Brain microvascular endothelial cell (primary cell): ENCODE results near the gene PCDHGA1.

Source experiments
- DNase-seq: peaks from one replicate; pipeline ENCODE4 v3.0.0-alpha.2; 2020
- H3K27ac ChIP-seq: fragments of 250-450 bp; sonication (Bioruptor Pico); 2 replicates; pipeline ENCODE4 v1.5.1; 2020; ENCODE audit warnings: mild to moderate bottlenecking, moderate library complexity
- H3K27me3 ChIP-seq: fragments of 250-450 bp; sonication (Bioruptor Pico); replicated peaks from 2 replicates; pipeline ENCODE4 v1.5.1; 2020; ENCODE audit warnings: mild to moderate bottlenecking
- H3K36me3 ChIP-seq: fragments of 250-450 bp; sonication (Bioruptor Pico); replicated peaks from 2 replicates; pipeline ENCODE4 v1.5.1; 2020; ENCODE audit warnings: mild to moderate bottlenecking
- H3K4me3 ChIP-seq: 2 replicates; pipeline ENCODE4 v1.5.1; 2011; ENCODE audit warnings: low read depth, mild to moderate bottlenecking, control low read depth, low read length, moderate library complexity
- CTCF ChIP-seq: IDR thresholded peaks from 2 replicates; pipeline ENCODE4 v1.5.1; 2011; ENCODE audit warnings: low read depth, mild to moderate bottlenecking, moderate library complexity, low read length, control low read depth, inconsistent platforms; ENCODE audit errors: missing control alignments
- in situ Hi-C: cut with HindIII; loops from 2 replicates; pipeline ENCODE4 v1.10.0; 2017; ENCODE audit warnings: low sequenced_read_pairs, low pct_ligation_motif_present

The PCDHGA1 gene

GRCh38 chr5:141527426-141527825 is 197.1 kb downstream of the PCDHGA1 start:
- Histone ChIP-seq H3K4me3 (no peak overlapping the region), H3K36me3 (peaks cover 33% of the 10 kb centered on the region), H3K27ac (no peak overlapping the region), H3K27me3 (no peaks in the 10 kb centered on the region)
- no peak for DNase-seq
- no peak for TF ChIP-seq CTCF
- in situ Hi-C loops = no loop called here

GRCh38 chr5:141528291-141528984 is 198.1 kb downstream of the PCDHGA1 start:
- Histone ChIP-seq H3K27ac (no peak overlapping the region), H3K36me3 (peaks cover 33% of the 10 kb centered on the region), H3K27me3 (no peaks in the 10 kb centered on the region), H3K4me3 (no peak overlapping the region)
- TF ChIP-seq CTCF = no peak
- in situ Hi-C loops = no loop called here
- DNase-seq = no peak

- H3K4me3 ChIP-seq = no peak overlapping the region
- H3K36me3 ChIP-seq = peaks cover 33% of the 10 kb centered on the region
These were observed 198.7 kb downstream of the PCDHGA1 start for GRCh38 chr5:141529002-141529401.

GRCh38 chr5:141529873-141530272 is 199.6 kb downstream of the PCDHGA1 start:
- H3K27ac ChIP-seq = no peak overlapping the region
- TF ChIP-seq CTCF = no peak
- no peak overlapping the region for H3K4me3 ChIP-seq
- DNase-seq = no peak
- no peaks in the 10 kb centered on the region for H3K27me3 ChIP-seq
- in situ Hi-C loops = no loop called here
- H3K36me3 ChIP-seq = peaks cover 31% of the 10 kb centered on the region

More at GRCh38 chr5:141529002-141529401, 198.7 kb downstream of the PCDHGA1 start:
- DNase-seq = peak; percentile 41
- in situ Hi-C loops = no loop called here
- TF ChIP-seq CTCF = no peak
- Histone ChIP-seq H3K27me3 (no peaks in the 10 kb centered on the region), H3K27ac (no peak overlapping the region)

- no peak for DNase-seq
- TF ChIP-seq CTCF = no peak
- Histone ChIP-seq H3K27ac (no peak overlapping the region), H3K27me3 (no peaks in the 10 kb centered on the region), H3K4me3 (no peak overlapping the region), H3K36me3 (peaks cover 19% of the 10 kb centered on the region)
- in situ Hi-C loops = no loop called here
These were observed 202.4 kb downstream of the PCDHGA1 start for GRCh38 chr5:141532726-141533125.

GRCh38 chr5:141533897-141534296 is 203.6 kb downstream of the PCDHGA1 start:
- peaks cover 9% of the 10 kb centered on the region for H3K36me3 ChIP-seq
- in situ Hi-C loops = no loop called here

More at GRCh38 chr5:141533897-141534296, 203.6 kb downstream of the PCDHGA1 start:
- Histone ChIP-seq H3K27me3 (no peaks in the 10 kb centered on the region), H3K4me3 (no peak overlapping the region), H3K27ac (no peak overlapping the region)
- DNase-seq = no peak
- TF ChIP-seq CTCF = no peak
